Measurements from ENCODE around the gene CCDC126. TPM values are rescaled to one million over a fixed set of nuclear protein-coding genes. Genes with fewer than 3 reads are reported as not detected.

CCDC126 gene
- total RNA-seq, 2 donors from 2014 or later, result 8.5 to 8.8 TPM

DNA sequence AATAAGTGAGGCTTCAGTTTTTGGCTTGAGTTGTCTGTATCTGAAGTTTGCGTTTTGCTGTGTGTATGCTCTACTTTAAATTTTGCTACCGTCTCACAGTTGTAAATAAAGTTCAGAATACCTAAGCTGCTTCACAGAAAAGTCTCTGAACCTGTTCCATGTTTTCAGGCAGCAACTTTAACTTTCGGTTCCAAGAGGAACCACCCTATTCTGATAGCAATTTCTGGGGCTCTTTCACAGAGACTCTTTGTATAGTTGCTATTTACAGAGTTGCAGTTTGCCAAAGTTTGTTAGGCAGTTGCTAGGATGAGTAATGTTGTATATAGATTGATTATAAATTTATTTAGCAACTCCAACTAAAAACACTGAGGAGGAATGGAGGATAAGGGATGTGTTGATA is 88.5 kb downstream of the CCDC126 start:
- TF ChIP-seq, protein P1, sequence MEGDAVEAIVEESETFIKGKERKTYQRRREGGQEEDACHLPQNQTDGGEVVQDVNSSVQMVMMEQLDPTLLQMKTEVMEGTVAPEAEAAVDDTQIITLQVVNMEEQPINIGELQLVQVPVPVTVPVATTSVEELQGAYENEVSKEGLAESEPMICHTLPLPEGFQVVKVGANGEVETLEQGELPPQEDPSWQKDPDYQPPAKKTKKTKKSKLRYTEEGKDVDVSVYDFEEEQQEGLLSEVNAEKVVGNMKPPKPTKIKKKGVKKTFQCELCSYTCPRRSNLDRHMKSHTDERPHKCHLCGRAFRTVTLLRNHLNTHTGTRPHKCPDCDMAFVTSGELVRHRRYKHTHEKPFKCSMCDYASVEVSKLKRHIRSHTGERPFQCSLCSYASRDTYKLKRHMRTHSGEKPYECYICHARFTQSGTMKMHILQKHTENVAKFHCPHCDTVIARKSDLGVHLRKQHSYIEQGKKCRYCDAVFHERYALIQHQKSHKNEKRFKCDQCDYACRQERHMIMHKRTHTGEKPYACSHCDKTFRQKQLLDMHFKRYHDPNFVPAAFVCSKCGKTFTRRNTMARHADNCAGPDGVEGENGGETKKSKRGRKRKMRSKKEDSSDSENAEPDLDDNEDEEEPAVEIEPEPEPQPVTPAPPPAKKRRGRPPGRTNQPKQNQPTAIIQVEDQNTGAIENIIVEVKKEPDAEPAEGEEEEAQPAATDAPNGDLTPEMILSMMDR (IDR thresholded peaks at IDR 0.05), result no peak
- no peaks in the 10 kb centered on the region for H3K36me3 ChIP-seq
- H3K4me1 ChIP-seq (ENCODE audit: control insufficient read depth in 1 of 2, low read depth in 2 of 2), result peaks cover 0 to 6% of the 10 kb centered on the region in 2 donors
- no peak overlapping the region for H3K4me3 ChIP-seq
- H3K27ac ChIP-seq, result no peak overlapping the region
- no peaks in the 10 kb centered on the region for H3K9me3 ChIP-seq
- DNase-seq (ENCODE audit: low spot score) (no peak), ATAC-seq (ENCODE audit: insufficient number of reproducible peaks, low FRiP score, low read depth) (no peak)
- no peaks in the 10 kb centered on the region for H3K27me3 ChIP-seq (replicated peaks; ENCODE audit: insufficient read depth)

DNA sequence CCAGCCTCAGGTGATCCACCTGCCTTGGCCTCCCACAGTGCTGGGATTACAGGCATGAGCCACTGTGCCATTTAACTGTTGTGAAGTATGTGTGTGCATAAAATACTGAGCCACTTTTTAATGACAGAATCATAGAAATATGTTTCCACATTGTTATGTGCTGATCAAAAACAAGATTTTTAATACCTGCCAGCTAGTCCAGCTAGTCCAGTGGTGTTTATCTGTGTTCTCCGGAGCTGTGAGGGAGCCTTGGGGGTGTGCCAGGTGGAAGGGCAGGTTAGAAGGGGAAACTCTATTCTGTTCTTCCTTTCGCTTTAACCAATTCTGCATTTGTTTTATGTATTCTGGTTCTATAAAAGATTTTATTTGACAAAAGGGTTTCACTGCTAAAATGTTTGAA is 89.8 kb downstream of the CCDC126 start:
- ATAC-seq (ENCODE audit: insufficient number of reproducible peaks, low FRiP score, low read depth) (no peak), DNase-seq (ENCODE audit: low spot score) (no peak)
- Histone ChIP-seq H3K27ac (no peak overlapping the region), H3K4me1 (ENCODE audit: control insufficient read depth in 1 of 2, low read depth in 2 of 2) (no peaks in the 10 kb centered on the region), H3K36me3 (no peaks in the 10 kb centered on the region), H3K9me3 (no peaks in the 10 kb centered on the region), H3K4me3 (no peak overlapping the region), H3K27me3 (replicated peaks; ENCODE audit: insufficient read depth) (no peaks in the 10 kb centered on the region)
- TF ChIP-seq, protein P1 (IDR thresholded peaks at IDR 0.05), result no peak

DNA sequence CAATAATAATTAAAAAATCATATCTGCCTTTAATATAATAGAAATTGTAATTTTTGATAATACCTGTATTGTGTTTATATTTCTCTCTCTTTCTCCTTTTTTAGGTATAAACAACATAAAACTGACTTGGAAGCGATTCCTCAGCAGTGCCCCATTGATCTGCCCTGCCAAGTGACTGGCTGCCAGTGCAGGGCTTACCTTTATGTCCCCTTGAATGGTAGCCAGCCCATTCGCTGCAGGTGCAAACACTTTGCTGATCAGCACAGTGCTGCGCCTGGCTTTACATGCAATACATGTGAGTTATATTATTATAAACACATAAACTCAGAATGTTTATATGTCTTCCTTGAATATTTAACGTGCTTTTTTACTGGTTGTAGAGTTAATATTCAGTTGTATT is 92.0 kb downstream of the CCDC126 start:
- TF ChIP-seq, protein P1 (IDR thresholded peaks at IDR 0.05), result no peak
- ATAC-seq (ENCODE audit: insufficient number of reproducible peaks, low FRiP score, low read depth) (no peak), DNase-seq (ENCODE audit: low spot score) (no peak)
- Histone ChIP-seq H3K36me3 (no peaks in the 10 kb centered on the region), H3K27me3 (replicated peaks; ENCODE audit: insufficient read depth) (no peaks in the 10 kb centered on the region), H3K9me3 (no peaks in the 10 kb centered on the region), H3K4me1 (ENCODE audit: control insufficient read depth in 1 of 2, low read depth in 2 of 2) (no peaks in the 10 kb centered on the region), H3K4me3 (no peak overlapping the region), H3K27ac (no peak overlapping the region)

DNA sequence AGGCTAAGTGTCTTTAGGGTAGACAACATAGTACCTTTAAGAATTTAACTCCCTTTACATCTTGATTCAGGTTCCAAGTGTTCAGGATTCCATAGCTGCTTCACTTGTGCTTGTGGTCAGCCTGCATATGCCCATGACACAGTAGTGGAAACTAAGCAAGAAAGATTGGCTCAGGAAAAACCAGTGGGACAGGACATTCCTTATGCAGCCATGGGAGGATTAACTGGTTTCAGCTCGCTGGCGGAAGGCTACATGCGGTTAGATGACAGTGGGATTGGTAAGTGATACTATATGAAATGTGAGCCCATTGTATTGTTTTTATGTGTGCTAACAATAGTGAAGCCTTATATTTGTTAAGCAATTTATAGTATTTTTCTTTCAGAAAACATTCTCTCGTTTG is 94.1 kb downstream of the CCDC126 start:
- TF ChIP-seq, protein P1 (IDR thresholded peaks at IDR 0.05), result no peak
- Histone ChIP-seq H3K9me3 (no peaks in the 10 kb centered on the region), H3K27me3 (replicated peaks; ENCODE audit: insufficient read depth) (no peaks in the 10 kb centered on the region), H3K36me3 (peaks cover 4% of the 10 kb centered on the region), H3K4me1 (ENCODE audit: control insufficient read depth in 1 of 2, low read depth in 2 of 2) (no peaks in the 10 kb centered on the region), H3K27ac (no peak overlapping the region), H3K4me3 (no peak overlapping the region)
- DNase-seq (ENCODE audit: low spot score), result no peak
- ATAC-seq (ENCODE audit: insufficient number of reproducible peaks, low FRiP score, low read depth), result no peak

DNA sequence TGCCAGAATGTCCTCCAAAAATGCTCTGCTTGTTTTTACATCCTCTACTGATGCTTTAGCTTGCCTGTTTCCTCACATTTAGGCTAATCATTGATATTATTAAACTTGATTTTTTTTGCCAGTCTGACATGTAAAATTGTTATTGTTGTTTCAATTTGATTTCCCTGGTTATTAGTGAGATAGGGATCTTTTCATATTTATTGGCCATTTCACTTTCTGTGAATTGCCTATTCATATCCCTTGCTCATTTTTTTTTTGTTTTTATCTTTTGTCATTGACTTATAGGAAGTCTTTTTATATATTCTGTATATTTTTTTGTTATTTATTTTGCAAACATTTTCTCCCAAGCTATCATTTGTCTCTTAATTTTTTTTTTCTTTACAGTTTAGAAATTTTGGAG is 96.0 kb downstream of the CCDC126 start:
- Histone ChIP-seq H3K27me3 (replicated peaks; ENCODE audit: insufficient read depth) (no peaks in the 10 kb centered on the region), H3K4me1 (ENCODE audit: control insufficient read depth in 1 of 2, low read depth in 2 of 2) (no peaks in the 10 kb centered on the region), H3K4me3 (no peak overlapping the region), H3K9me3 (no peaks in the 10 kb centered on the region), H3K36me3 (peaks cover 4% of the 10 kb centered on the region), H3K27ac (no peak overlapping the region)
- no peak for DNase-seq (ENCODE audit: low spot score)
- ATAC-seq (ENCODE audit: insufficient number of reproducible peaks, low FRiP score, low read depth), result no peak
- TF ChIP-seq, protein P1 (IDR thresholded peaks at IDR 0.05), result no peak

Other genes with a start within 250 kb of the CCDC126 start
- 1 to 10 TPM in 1 of 2 donors, under 1 TPM in 1; 0.27 to 8.1 TPM for gene IGF2BP3, start 126.9 kb upstream of the CCDC126 start, total RNA-seq
- gene TRA2A, start 65.4 kb upstream of the CCDC126 start, total RNA-seq, result 10 to 100 TPM; 23.0 to 55.0 TPM
- 10 to 100 TPM in 1 of 2 donors, 1 to 10 TPM in 1; 2.6 to 16.8 TPM for gene FAM221A, start 82.8 kb downstream of the CCDC126 start, total RNA-seq
- gene STK31, start 112.8 kb downstream of the CCDC126 start, total RNA-seq, result 1 to 10 TPM in 1 of 2 donors, under 1 TPM in 1; 0.92 to 1.5 TPM

Measured in thoracic aorta (tissue), 2 donors.